Non-pigmented ciliary epithelial cell (primary cell): Measurements from ENCODE around the gene FAIM2.

Experiments
- DNase-seq: peaks from one replicate; pipeline ENCODE4 v3.0.0-alpha.2; 2010; ENCODE audit warnings: low read depth

FAIM2 gene

DNA sequence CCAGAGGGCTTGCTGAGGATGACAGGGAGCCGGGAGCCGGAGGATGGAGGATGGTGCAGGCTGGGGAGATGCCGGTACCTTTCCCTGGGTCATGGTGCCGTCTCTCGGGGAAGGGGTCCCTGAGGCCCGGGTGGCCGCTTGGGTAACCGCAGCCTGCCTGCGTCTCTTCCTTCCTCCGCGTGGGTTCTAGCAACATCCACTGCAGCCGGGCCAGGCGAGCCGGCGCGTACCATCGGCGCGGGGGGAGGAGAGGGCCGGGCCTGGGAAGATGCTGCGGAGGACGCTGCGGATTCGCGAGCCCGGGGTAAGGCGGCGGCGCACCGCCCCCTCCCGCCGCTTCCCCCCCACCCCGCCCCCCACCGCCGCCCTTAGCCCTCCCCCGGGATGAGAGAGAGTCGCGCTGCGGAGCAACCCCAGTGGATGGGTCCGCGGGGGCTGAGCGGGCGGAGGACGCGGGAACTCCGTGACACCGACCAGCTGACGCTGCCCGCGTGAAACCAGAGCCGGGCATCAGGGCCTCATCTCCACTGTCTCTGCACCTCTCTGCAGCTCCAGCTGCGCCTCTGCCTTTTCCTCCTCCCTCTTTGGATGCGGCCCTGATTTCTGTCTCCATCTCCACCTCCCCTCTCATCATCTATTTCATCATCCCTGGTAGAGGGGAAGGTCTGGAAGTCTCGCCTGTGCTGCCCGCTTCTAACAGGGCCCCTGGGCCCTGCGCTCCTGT lies at the start of gene FAIM2:
Gene FAIM2 (minus strand): TSS at position 201 of the 724 bp plus-strand sequence. CDS start 108 bp downstream, at position 93.
- DNase-seq = no peak

DNA sequence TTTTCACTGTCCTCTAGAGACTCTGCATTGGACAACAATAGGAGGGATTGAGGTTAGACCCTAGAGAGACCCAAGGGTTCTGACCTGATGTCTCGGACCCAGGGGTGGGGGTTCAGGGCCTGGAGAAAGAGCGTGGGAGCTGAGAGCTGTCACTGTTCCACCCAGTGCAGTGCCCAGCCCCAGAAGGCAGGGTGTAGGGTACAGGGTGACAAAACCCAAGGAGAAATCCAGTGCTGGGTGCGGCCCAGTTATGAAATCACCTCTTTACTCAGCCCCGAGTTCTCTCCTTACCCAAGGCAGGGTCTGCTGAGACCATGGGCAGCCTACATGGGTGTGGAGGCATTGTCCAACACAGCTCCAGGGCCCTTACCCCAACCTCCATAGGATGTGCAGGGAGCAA lies 49.5 kb upstream of the FAIM2 start:
- no peak for DNase-seq

DNA sequence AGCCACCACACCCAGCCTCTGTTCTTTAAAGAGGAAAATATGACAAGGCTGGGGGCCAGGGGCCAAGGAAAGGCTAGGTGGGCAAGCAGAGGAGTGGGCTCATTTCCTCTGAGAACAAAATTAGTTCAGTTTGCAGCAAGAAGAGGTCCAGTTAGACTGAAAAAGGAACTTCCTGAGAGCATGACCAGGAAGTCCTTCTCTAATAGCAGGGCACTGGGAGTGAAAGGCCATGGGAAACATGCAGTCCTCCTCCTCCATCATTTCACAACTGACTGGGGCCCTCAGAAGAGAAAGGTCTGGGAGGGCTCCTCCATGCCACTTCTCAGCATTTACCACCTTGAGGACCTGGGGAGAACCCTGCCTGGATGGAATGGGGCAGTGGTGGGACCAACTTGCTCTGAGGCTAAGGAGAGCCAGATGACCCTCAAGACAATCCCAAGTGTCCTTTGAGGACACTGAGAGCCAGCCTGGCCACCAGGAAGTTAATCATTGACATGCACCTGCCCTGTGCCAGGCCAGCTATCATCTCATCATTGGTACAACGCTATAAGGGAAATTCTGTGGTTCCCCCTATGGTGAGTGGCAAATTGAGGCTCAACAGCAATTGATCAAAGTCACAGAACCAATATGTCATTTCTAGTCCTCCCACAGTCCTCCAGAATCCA lies 48.8 kb upstream of the FAIM2 start:
- DNase-seq = no peak

DNA sequence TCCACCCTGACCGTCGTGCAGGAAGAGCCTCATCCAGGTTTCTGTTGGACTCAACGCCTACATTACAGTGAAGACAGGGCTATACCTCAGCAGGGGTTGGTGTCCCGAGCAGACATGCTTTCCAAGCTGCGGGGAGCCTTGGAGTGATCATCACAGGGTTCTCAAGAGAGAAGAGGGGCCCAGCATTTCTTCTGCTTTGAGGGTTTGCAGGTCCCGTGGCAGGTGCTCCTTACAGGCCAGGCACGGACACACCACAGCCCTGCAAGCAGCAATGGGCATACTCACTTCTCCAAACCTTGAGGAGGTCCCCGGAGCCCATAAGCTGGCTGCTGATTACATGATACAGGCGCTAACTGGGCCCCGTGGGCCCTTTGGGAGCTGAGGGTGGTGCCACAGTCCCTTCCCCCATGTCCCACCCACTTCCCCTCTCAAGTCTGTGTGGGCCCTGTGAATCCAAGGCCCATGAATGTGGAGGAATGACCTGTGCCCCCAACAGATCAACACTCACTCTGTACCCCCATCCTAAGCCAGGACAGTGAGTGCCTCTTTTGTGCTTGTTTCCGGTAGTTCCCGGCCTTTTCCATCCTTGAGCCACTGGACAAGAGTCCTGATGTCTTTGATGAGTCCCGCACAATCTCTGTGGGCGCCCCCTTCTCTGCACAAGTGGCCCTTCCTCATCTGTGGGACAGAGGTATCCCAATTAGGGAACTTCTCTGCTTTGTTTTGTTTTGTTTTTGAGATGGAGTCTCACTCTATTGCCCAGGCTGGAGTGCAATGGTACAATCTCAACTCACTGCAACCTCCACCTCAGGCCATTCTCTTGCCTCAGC lies 47.9 kb upstream of the FAIM2 start:
- DNase-seq = no peak

DNA sequence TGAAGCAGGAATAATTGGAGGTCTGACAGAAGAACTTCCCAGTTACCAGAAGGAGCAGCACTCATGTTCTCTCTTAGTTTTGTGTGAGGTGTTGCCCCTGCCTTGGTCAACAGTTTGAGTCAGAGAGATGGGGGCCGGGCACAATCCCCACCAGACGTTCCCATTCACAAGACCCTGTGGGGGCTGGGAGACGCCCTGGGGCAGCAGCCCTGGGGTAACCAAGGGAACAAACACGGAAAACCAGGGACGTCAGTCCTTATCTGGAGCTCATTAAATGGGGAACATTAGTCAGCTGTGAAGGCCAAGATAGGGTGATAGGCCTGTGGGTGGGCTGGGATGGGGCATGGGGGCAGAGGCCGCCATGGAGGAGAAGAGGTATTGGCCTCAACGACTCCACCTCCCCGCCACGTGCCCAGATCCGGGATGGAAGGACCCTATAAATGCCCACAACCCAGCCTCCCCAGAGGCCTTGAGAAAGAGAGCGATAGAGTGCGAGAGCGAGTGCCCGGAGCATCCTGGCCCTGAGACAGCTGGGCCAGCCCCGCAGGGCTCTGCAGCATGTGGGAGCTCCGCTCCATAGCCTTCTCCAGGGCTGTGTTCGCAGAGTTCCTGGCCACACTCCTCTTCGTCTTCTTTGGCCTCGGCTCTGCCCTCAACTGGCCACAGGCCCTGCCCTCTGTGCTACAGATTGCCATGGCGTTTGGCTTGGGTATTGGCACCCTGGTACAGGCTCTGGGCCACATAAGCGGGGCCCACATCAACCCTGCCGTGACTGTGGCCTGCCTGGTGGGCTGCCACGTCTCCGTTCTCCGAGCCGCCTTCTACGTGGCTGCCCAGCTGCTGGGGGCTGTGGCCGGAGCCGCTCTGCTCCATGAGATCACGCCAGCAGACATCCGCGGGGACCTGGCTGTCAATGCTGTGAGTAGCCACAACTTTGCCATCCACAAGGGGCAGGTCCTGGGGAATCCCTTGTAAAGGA lies 46.9 kb upstream of the FAIM2 start, which contains the start of gene AQP2:
Gene AQP2 (plus strand): TSS at position 465 of the 979 bp plus-strand sequence. CDS start 94 bp downstream, at position 559.
- DNase-seq = no peak

DNA sequence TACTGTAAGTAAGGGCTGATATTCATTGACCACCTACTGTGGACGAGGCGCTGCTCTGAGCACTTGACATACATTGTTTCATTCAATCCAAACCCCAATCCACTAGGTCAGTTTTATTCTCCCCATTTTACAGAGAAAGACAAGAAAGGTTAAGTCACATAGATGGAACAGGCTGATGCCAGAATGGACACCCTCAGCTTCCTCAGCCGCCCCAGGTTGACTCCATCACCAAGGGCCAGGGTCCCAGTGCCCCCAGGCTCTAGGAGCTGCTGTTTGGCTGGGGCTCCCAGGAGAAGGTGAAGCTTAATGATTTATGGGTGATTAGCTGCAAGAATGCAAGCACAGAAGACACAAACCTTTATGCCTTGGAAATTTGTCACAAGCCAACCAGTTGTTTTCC lies 46.2 kb upstream of the FAIM2 start:
- no peak for DNase-seq

DNA sequence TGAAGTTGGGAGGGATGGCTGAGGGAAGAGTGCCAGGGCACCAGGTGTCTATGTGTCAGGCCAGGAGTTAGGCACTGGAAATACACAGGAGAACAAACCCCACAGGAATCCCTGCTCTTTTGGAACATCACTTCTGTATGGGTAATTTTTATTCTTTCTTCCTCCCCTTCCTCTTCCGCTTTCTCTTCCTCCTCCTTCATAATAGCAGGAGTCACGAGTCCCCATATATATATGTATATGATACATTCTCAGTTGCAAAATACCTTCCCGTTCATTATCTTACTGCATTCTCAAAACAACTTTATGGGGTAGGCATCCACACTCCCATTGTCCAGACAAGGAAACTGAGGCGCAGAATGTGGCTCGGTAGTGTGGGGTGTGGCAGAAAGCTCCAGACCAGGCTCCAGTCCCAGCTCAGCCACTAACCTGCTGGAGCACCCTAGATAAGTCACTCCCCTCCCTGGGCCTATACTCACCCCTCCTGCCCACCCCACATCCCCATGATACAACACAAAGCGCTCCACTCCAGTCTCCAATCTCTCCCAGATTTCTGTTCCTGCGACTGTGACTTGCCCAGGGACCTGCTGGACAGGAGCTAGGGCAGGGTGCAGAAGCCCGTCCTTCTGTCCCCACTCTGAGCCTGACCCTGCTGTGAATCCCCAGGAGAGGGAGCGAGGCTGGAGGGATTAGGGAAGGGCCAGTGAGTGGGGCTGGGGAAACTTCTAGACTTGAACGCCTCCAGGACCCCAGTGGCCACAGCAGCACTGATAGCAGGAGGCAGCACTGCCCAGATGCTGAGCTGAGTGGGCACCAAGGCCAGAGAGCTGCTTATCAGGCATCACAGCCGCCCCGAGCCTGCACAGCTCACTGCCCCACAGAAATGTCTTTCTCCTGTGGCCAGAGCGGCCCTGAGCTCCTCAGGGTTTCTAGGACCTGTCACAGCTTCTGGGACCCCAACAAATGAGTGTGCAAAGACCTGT lies 45.5 kb upstream of the FAIM2 start:
- DNase-seq = no peak

DNA sequence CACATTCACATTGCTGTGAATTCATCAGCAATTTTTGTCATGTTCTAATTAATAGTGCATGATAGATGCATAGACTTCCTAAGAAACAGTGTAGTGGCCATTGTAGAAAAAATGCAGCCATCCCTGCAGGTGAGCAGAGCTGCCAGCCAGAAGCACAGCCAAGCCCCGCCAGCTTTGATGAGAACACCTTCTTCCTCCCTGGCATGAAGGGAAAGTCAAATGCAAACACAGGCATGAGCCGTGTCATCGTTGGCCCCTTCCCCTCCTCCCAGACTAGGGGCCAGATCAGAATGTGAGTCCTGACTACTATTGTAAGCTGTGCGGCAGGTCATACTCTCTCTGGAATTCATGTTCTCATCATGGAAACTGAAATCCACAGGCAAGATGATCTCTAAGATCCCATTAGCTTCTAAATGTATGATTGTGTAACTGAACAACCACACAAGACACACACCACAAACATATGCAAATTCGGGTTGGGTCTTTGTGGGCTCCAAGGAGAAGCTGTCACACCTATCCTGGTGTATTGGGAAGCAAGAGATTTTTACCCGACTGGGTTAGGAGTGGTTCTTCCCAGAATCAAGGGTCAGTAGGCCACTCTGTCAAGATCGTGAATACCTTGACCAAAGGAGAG lies 44.0 kb upstream of the FAIM2 start:
- no peak for DNase-seq

DNA sequence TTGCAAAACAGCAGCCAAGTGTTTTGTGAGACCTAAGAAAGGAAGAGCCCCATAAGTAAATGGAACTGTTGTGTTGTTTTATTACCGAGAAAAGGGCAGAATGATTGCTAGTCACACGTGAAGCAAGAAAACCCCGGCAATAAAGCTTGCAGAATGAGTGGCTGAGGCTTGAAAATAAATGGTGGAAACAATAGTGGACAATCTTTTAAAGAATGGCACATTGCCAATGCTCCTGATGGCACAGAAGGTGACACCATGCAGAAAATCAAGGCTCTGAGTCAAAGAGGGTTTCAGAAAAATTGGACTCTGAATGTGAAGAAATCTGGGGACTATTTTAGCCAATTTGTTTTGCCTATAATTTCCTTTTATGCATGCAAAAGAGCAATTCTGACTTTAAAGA lies 42.8 kb upstream of the FAIM2 start:
- no peak for DNase-seq

DNA sequence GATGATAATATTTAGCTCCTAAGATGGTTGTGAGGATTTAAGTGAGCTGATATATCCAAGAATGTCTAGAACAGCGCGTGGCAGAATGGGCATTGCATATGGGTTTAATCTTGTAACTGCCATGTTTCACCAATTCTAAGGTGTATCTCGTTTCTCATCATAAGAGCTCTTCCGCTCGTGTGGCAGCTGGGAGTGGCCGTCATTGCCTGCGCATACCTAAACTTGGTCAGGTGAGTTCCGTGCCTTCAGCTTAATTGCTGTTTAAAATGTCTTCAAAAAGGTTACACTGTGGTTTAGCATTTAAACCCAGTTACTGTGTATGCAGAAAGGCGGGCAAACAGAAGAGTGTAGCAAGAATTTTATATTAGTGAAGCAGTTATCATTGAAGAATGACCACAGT lies 42.4 kb upstream of the FAIM2 start:
- DNase-seq = no peak

DNA sequence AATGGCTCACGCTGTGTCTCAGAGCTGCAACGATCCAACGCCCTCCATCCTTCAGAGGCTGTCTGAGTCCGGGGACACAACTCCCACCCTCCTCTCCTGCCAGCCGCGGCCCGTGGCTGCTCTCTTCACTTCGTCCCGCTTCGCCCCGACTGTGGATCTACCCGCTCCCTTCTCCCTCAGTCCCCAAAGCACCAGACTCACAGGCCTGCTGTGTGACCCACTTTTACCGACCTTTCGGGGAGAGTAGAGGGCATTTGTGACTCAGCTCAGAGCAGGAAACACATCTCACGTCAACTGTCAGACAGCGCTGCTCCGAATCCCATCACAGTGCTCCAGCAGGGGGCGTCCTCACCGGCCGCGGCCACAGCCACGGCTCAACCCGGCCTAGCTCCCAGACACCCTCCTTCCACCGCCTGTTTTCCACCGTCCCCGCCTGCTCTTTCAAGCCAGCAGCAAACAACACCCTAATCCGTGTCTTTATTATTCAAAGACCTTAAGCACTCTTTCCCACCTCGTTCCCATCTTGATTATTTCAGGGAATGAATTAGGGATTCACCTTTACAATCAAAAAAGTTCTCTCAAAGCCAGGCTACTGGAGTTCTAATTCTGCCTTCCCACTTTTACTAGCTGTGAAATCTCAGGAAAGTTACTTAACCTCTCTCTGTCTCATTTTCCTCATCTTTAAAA lies 41.8 kb upstream of the FAIM2 start:
- DNase-seq = peak; percentile 20

DNA sequence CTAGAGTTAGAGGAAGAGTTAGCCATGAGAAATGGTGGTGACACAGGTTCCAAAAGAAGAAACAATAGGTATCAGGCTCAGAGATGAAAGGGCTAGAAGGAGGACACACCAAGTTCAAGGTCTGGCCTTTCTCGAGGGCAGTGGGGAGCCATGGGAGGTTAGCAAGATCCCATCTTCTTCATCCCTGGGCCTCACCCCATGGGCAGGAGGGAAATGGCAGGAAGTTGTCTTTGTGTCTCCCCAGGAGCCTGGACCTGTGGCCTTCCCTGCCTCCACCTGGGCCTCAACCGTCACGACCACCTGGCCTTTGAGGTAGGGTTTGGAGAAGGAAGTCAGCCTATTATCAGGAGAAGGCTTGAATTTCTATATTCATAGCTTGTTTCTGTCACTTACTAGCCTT lies 41.0 kb upstream of the FAIM2 start:
- DNase-seq = no peak

DNA sequence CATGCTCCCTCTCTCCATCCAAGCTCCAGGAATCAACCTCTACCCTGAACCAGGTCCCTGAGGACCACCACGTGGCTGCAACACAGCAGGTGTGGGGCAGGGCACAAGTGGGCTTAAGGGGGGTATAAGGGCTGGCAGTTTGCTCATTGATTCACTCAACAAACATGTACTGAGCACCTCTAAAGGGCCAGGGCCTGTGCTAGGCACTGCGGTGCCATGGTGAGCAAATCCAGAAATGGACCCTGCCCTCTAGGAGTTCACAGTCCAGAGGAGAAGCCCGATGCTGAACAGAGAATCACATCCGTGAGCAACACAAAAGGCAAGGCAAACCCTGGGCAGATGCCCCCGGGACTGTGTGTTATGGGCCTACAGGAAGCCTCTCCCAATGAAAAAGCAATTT lies 40.3 kb upstream of the FAIM2 start:
- DNase-seq = no peak

DNA sequence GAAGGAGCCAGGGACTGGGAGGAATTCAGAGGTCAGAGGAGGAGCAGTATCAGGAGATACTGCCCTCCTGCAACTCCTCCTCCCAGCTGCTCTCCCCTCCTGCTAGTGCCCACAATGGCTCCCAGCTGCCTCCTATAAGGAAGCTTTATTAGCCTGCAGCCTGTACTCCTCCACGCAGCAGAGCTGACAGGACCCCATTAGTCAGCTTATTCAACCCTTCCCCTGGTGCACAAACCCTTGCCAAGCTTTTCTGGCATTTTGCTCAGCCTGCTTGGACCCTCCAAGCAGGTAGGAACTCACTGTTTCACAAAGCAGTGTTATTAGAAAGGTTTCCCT lies 39.9 kb upstream of the FAIM2 start:
- no peak for DNase-seq

DNA sequence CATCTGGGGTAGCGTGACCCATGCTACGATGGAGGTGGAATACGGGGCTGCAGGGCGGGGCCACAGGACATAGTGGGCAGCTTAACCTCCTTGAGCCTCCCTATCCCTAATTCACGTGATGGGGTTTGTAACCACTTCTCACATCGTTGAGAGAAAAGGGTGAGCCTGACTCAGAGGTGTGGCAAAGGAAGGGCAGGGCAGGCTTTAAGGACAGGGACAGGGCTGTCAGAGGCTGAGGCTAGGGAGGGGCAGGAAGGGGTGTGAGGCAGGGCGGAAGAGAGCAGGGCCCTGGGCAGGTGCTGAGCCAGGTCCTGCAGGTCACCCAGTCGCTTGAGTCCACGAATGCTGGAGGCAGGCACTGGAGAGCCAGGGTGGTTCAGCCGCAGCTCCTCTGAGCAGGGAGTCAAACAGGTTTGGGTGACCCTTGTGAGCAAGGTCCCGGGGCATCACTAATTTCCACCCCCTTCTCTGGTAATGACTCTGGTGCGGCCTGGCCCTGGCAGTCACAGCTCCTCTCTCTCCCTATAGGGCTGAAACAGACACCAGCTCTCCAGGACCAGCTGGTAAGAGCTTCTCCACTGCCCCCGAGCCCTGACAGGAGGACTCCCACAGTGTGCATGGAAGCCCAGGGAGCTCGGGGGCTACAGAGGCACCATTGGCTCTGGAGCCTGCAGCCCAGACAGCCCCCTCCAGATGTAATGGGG lies 39.4 kb upstream of the FAIM2 start:
- no peak for DNase-seq

DNA sequence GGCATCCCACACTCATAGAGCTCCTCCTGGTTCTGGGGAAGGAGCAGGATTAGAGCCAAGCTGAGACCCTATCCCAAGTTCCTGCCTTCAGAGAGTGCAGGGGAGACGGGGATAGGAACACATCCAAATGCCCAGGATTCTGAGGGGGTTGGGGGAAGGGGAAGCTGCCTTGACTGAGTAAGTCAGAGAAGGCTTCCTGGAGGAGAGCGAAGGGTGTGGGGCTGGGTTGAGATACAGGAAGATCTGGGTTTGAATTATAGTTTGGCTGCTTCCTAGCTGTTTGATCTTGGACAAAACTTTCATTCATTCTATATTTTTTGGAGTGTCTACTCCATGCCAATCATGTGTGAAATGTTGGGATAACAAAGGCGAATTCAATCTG lies 38.8 kb upstream of the FAIM2 start:
- no peak for DNase-seq

DNA sequence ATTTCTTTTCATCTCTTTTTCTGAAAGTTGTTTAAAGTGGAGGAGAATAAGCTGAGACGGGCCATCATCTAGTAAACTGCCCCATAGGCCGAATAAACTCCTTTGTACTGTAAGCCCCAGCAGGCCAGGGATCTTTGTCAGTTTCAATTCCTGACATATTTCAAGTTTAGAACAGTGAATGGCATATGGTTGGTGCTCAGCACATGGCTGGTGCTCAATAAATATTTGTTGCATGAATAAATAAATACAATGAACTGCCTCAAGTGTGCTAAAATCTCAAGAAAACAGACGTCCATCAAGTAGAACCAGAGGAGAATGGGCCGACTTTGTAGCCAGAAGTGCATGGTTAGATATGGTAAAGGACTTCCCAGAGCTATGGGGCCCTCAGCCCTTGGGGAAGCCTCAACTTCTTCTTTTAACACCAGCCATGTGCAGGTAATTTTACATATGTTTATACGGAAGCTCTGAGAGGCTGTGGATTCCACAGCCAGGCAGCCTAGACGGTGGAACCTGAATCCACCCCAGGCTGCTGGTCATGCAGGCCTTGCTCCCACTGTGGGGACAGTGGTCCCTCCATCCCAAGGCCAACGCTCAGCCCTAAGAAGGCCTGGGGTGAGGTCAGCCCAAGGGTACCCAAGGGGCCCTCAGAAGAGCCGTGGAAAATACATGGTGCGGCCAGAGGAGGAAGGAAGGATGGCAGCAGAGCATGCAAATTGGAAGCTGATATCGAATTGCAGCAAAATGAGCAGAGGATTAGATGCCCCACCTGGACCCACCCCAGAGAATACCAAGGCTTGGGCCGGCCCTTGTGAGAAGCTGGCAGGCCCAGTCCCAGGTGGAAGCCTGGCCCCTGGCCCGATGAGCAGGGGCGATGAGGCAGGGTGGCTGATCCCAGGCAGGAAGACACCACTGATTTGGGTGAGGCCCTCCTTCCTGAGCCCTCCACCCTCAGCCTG lies 38.1 kb upstream of the FAIM2 start:
- no peak for DNase-seq

DNA sequence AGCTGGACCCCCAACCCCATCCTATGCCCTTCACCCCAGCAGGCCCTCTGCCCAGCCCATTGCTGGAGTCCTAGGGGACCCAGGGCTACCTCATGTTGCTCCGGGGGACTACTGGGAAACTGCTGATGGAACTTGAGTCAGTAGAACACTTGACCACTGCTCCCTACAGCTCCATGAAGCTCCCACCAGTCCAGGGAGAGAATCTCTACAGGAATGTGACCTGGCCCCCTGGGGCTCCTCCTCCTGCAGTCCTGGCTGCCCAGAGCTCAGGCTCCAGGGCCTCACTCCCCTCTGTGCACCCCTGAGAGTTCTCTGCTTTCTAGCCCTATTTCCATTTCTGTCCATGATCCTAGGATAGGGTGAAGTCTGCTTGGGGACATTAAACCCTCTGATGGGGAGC lies 36.0 kb upstream of the FAIM2 start:
- DNase-seq = no peak
